Pons (tissue), 1 donor: ENCODE results near the gene FNBP1.
"Not testable (repeated sequence)": the region's sequence is repeated elsewhere in the genome, so short reads cannot be mapped to it uniquely, and the experiment has no call there.

Experiments
- DNase-seq: peaks from one replicate; pipeline ENCODE4 v3.0.0-alpha.2; 2016; ENCODE audit warnings: low spot score

The FNBP1 gene

GRCh38 chr9:129952337-129952736, 90.7 kb downstream of the FNBP1 start:
- DNase-seq: no peak

GRCh38 chr9:129949821-129950220, 93.2 kb downstream of the FNBP1 start:
- DNase-seq: peak; percentile 56

GRCh38 chr9:129948626-129949025, 94.4 kb downstream of the FNBP1 start:
- DNase-seq: not testable (repeated sequence)

- DNase-seq: peak; percentile 90
These were observed 96.6 kb downstream of the FNBP1 start for GRCh38 chr9:129946246-129946995.

- no peak for DNase-seq
These were observed 97.7 kb downstream of the FNBP1 start for GRCh38 chr9:129945314-129945713.

- no peak for DNase-seq
These were observed 98.4 kb downstream of the FNBP1 start for GRCh38 chr9:129944506-129945116.

GRCh38 chr9:129939431-129939830, 103.6 kb downstream of the FNBP1 start:
- peak; percentile 31 for DNase-seq

GRCh38 chr9:129938291-129938979, 104.6 kb downstream of the FNBP1 start:
- peak; percentile 81 for DNase-seq

- not testable (repeated sequence) for DNase-seq
These were observed 105.1 kb downstream of the FNBP1 start for GRCh38 chr9:129937879-129938278.

- DNase-seq: peak; percentile 61
These were observed 106.8 kb downstream of the FNBP1 start for GRCh38 chr9:129936222-129936621.

- DNase-seq: no peak
These were observed 108.2 kb downstream of the FNBP1 start for GRCh38 chr9:129934780-129935179.

GRCh38 chr9:129934041-129934591, 108.9 kb downstream of the FNBP1 start:
- no peak for DNase-seq

- peak; percentile 68 for DNase-seq
These were observed 109.6 kb downstream of the FNBP1 start for GRCh38 chr9:129933185-129934040.

GRCh38 chr9:129932303-129933151, 110.5 kb downstream of the FNBP1 start:
- DNase-seq: peak; percentile 59

GRCh38 chr9:129930743-129931142, 112.2 kb downstream of the FNBP1 start:
- DNase-seq: no peak

- peak; percentile 55 for DNase-seq
These were observed 113.4 kb downstream of the FNBP1 start for GRCh38 chr9:129929496-129930125.

GRCh38 chr9:129923589-129923988, 119.4 kb downstream of the FNBP1 start:
- peak; percentile 61 for DNase-seq

- DNase-seq: no peak
These were observed 121.1 kb downstream of the FNBP1 start for GRCh38 chr9:129921905-129922304.

GRCh38 chr9:129919841-129920240, 123.1 kb downstream of the FNBP1 start:
- DNase-seq: no peak

- DNase-seq: no peak
These were observed 123.7 kb downstream of the FNBP1 start for GRCh38 chr9:129919277-129919676.
